Glutamatergic neuron (in vitro differentiated cells): ENCODE measurements around the gene POLL. TPM values are rescaled to one million over a fixed set of nuclear protein-coding genes. Genes with fewer than 3 reads are reported as not detected.

Experiments used
- DNase-seq: peaks from one replicate; pipeline ENCODE4 v3.0.0; 2022
- H3K27ac Mint-ChIP-seq: one replicate; pipeline ENCODE4 v1.8.0; 2020; ENCODE audit warnings: mild to moderate bottlenecking, mixed read lengths, inconsistent platforms; ENCODE audit not compliant: unreplicated experiment
- H3K27me3 Mint-ChIP-seq: one replicate; pipeline ENCODE4 v1.8.0; 2020; ENCODE audit warnings: mild to moderate bottlenecking, moderate library complexity, mixed read lengths, inconsistent platforms; ENCODE audit not compliant: unreplicated experiment
- H3K36me3 Mint-ChIP-seq: one replicate; pipeline ENCODE4 v1.8.0; 2020; ENCODE audit warnings: mild to moderate bottlenecking, mixed read lengths, inconsistent platforms; ENCODE audit not compliant: unreplicated experiment
- H3K4me1 Mint-ChIP-seq: one replicate; pipeline ENCODE4 v1.8.0; 2020; ENCODE audit warnings: mild to moderate bottlenecking, low read depth, mixed read lengths, inconsistent platforms; ENCODE audit not compliant: unreplicated experiment
- H3K4me3 Mint-ChIP-seq: one replicate; pipeline ENCODE4 v1.8.0; 2020; ENCODE audit warnings: mild to moderate bottlenecking, mixed read lengths, inconsistent platforms; ENCODE audit not compliant: unreplicated experiment
- H3K9me3 Mint-ChIP-seq: one replicate; pipeline ENCODE4 v1.8.0; 2020; ENCODE audit warnings: mild to moderate bottlenecking, moderate library complexity, mixed read lengths, inconsistent platforms; ENCODE audit not compliant: unreplicated experiment
- total RNA-seq: library from RNA; stranded (reverse); fragmentation: NEBNext Ultra II Directional; extraction: Animal tissue kit (Norgen Biotek cat#: 25700); gene quantifications from one replicate; pipeline ENCODE4 v1.2.1, GENCODE V29; 2021; ENCODE audit not compliant: unreplicated experiment
- TF ChIP-seq, protein P1 (sequence below): fragments of 200-600 bp; sonication (generic); IDR thresholded peaks from one replicate; pipeline ENCODE4 v1.5.0; 2021; ENCODE audit not compliant: partially characterized antibody, unreplicated experiment

Gene POLL
- total RNA-seq, 1 donor from 2014 or later: 33.4 TPM

DNA sequence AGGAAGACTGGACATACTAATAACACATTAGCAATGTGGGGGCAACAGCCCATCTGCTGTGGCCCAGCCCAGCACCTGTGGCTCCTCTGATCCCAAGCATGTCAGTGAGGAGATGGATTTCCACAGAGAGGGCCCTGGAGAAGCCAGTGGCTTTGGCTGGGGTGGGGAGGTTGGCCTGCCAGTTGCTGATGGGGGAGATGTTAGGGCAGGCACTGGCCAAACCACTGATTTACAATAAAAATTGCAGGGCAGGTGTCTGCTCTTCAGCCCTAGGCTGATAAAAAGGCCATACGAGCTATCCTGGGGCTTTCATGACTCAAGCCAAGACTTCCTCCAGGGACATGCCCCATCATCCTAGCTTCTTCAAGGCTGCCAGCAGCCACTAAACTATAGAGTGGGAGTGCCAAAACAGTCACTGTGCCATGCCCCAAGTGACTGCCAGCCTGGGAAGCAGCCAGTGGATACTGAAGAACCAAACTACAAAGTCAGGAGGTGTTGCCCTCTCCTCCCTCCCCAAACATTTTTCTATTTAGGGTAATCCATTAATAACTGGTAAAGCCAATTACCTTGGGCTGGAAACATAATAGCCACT is 37.9 kb upstream of the POLL start:
- H3K4me3 Mint-ChIP-seq: no peak overlapping the region
- H3K9me3 Mint-ChIP-seq: no peaks in the 10 kb centered on the region
- H3K36me3 Mint-ChIP-seq: peaks cover 5% of the 10 kb centered on the region
- TF ChIP-seq, protein P1, sequence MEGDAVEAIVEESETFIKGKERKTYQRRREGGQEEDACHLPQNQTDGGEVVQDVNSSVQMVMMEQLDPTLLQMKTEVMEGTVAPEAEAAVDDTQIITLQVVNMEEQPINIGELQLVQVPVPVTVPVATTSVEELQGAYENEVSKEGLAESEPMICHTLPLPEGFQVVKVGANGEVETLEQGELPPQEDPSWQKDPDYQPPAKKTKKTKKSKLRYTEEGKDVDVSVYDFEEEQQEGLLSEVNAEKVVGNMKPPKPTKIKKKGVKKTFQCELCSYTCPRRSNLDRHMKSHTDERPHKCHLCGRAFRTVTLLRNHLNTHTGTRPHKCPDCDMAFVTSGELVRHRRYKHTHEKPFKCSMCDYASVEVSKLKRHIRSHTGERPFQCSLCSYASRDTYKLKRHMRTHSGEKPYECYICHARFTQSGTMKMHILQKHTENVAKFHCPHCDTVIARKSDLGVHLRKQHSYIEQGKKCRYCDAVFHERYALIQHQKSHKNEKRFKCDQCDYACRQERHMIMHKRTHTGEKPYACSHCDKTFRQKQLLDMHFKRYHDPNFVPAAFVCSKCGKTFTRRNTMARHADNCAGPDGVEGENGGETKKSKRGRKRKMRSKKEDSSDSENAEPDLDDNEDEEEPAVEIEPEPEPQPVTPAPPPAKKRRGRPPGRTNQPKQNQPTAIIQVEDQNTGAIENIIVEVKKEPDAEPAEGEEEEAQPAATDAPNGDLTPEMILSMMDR: no peak
- H3K27ac Mint-ChIP-seq: no peak overlapping the region
- H3K4me1 Mint-ChIP-seq: peaks cover 28% of the 10 kb centered on the region
- no peaks in the 10 kb centered on the region for H3K27me3 Mint-ChIP-seq
- no peak for DNase-seq

DNA sequence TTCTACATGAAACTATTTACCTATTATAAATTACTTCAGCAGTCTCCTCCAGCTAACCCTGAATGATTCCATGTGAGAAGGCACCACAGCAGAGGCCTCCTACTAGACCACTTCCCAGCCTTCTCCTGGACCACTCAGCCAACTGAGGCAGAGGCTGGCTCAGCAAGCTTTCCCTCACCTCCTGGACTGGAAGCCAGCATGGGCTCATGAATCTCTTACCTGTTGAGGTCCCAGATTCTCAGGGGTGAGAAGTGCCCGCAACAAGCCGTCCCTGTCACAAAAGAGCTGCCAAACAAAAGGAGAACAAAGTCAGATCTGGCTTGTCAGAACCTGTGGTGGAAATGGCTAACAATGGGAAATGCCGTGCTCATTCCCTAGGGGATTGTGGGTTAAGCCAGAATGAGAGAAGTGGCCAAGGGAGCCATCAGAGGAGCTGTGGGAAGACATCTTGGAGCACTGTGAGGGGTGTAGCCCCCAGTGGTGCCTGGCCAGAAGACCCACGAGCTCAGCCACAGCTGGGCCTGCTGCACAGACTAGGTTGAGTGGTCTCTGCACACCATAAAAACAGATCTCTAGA is 36.6 kb upstream of the POLL start:
- Mint-ChIP-seq H3K36me3 (peaks cover 5% of the 10 kb centered on the region), H3K4me1 (peaks cover 20% of the 10 kb centered on the region), H3K27me3 (no peaks in the 10 kb centered on the region), H3K4me3 (no peak overlapping the region), H3K9me3 (no peaks in the 10 kb centered on the region), H3K27ac (no peak overlapping the region)
- TF ChIP-seq, protein P1: no peak
- no peak for DNase-seq

DNA sequence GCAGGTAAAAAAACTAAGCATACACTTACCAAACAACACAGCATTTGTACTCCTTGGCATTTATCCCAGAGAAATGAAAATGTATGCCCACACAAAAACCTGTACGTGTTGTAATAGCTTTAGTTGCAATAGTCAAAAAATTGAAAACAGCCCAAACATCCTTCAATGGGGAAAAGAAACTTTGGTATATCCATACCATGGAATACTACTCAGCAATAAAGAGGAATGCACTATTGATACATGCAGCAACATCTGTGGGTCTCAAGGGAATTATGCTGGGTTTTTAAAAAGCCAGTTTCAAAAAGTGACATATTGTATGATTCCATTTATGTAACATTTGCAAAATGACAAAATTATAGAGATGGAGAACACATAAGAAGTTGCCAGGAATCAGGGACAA is 35.5 kb upstream of the POLL start:
- Mint-ChIP-seq H3K4me3 (no peak overlapping the region), H3K36me3 (peaks cover 5% of the 10 kb centered on the region), H3K4me1 (peaks cover 18% of the 10 kb centered on the region), H3K9me3 (no peaks in the 10 kb centered on the region), H3K27me3 (no peaks in the 10 kb centered on the region), H3K27ac (no peak overlapping the region)
- TF ChIP-seq, protein P1: no peak
- DNase-seq: no peak

DNA sequence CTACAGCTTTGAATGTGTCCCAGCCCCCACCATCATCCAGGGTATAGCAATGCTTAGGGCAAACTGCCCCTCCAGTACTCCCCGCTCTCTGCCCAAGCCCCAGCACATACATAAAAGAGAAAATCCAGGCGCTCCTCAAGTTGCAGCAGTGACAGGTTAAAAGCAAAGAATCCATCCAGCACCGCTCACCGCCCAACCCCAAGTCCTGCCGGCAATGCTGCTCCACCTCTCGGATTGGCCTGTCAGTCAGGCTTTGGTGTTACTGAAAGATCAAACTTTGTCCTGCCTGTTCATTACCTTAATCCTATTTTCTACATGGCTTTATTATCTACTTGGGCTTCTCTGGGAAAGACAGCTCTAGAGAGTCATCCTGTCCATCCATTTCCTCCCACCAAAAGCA is 31.9 kb upstream of the POLL start:
- Mint-ChIP-seq H3K27ac (no peak overlapping the region), H3K4me3 (no peak overlapping the region), H3K27me3 (peaks cover 8% of the 10 kb centered on the region), H3K9me3 (peaks cover 2% of the 10 kb centered on the region), H3K4me1 (peaks cover 14% of the 10 kb centered on the region), H3K36me3 (peaks cover 5% of the 10 kb centered on the region)
- TF ChIP-seq, protein P1: no peak
- DNase-seq: no peak

DNA sequence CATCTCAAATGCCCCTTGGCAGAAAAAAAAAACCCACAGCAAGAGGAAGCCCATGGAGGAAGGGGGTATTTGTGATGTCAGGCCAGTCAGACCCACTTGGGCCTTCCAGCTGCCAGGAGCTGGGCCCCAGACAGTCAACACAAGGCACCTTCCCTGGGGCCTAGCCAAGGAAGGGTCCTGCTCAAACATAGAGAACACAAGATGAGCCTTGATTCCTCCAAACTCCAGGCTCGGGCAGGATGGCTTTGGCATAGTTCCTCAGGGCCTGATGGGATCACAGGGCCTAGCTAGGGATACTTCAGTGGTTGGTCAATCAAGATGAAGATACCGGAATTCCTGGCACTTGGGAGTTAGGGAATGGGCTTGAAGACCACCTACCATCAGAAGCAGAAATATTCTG is 30.8 kb upstream of the POLL start:
- Mint-ChIP-seq H3K36me3 (peaks cover 4% of the 10 kb centered on the region), H3K9me3 (peaks cover 2% of the 10 kb centered on the region)

More for the DNA sequence above, 30.8 kb upstream of the POLL start:
- H3K27ac Mint-ChIP-seq: no peak overlapping the region
- no peak for DNase-seq
- H3K4me3 Mint-ChIP-seq: no peak overlapping the region
- peaks cover 8% of the 10 kb centered on the region for H3K27me3 Mint-ChIP-seq
- peaks cover 14% of the 10 kb centered on the region for H3K4me1 Mint-ChIP-seq
- TF ChIP-seq, protein P1: no peak
